Measurements from ENCODE around the gene TMEM187. TPM values are rescaled to one million over a fixed set of nuclear protein-coding genes. Genes with fewer than 3 reads are reported as not detected.

The TMEM187 gene
- total RNA-seq, 2 experiments from 2014 or later = 5.9 to 6.2 TPM

Small RNAs within 50 kb of the gene (microRNA-seq; reads per million reads assigned to microRNA genes)
- not detected for gene MIR3202-1
- not detected for gene MIR3202-2
- not detected for gene MIR718

Other genes with a start within 250 kb of the TMEM187 start
- gene BCAP31, start 248.4 kb upstream of the TMEM187 start, total RNA-seq = 100 to 1,000 TPM; 155 to 158 TPM
- gene ABCD1, start 247.9 kb upstream of the TMEM187 start, total RNA-seq = 10 to 100 TPM; 14.6 to 15.9 TPM
- 1 to 10 TPM in 1 of 2 experiments, under 1 TPM in 1; 0.83 to 1.4 TPM for gene PLXNB3, start 208.5 kb upstream of the TMEM187 start, total RNA-seq
- gene SRPK3, start 191.7 kb upstream of the TMEM187 start, total RNA-seq = not detected
- 10 to 100 TPM; 63.2 to 66.9 TPM for gene IDH3G, start 178.4 kb upstream of the TMEM187 start, total RNA-seq
- gene SSR4, start 178.1 kb upstream of the TMEM187 start, total RNA-seq = 100 to 1,000 TPM; 182 to 190 TPM
- under 1 TPM; 0.10 to 0.16 TPM for gene PDZD4, start 142.2 kb upstream of the TMEM187 start, total RNA-seq
- gene L1CAM, start 86.6 kb upstream of the TMEM187 start, total RNA-seq = 1 to 10 TPM; 7.1 to 7.5 TPM
- not detected for gene AVPR2, start 68.1 kb upstream of the TMEM187 start, total RNA-seq
- 100 to 1,000 TPM; 317 to 324 TPM for gene ARHGAP4, start 46.5 kb upstream of the TMEM187 start, total RNA-seq
- gene NAA10, start 37.7 kb upstream of the TMEM187 start, total RNA-seq = 100 to 1,000 TPM in 1 of 2 experiments, 10 to 100 TPM in 1; 98.9 to 106 TPM
- gene RENBP, start 28.1 kb upstream of the TMEM187 start, total RNA-seq = 10 to 100 TPM; 12.1 to 13.6 TPM
- gene HCFC1, start 936 bp upstream of the TMEM187 start, total RNA-seq = 100 to 1,000 TPM; 141 to 146 TPM
- gene IRAK1, start 47.1 kb downstream of the TMEM187 start, total RNA-seq = 100 to 1,000 TPM; 164 to 165 TPM
- gene MECP2, start 125.0 kb downstream of the TMEM187 start, total RNA-seq = 10 to 100 TPM; 65.4 to 65.5 TPM
- not detected for gene OPN1LW, start 171.5 kb downstream of the TMEM187 start, total RNA-seq
- not detected for gene OPN1MW, start 209.8 kb downstream of the TMEM187 start, total RNA-seq
- gene OPN1MW2, start 247.0 kb downstream of the TMEM187 start, total RNA-seq = not detected